HG03039 (cell line): ENCODE results near the gene NGEF.

Experiments
- ATAC-seq: cut with Tn5 transposase; IDR thresholded peaks from one replicate; pipeline ENCODE4 v1.9.1; 2021; ENCODE audit warnings: mild to moderate bottlenecking, moderate library complexity; ENCODE audit not compliant: unreplicated experiment

Gene NGEF

GRCh38 chr2:232888839-232889529 is 124.1 kb downstream of the NGEF start:
- ATAC-seq, result no peak

- ATAC-seq, result no peak
Observed at GRCh38 chr2:232888099-232888836, 124.8 kb downstream of the NGEF start.

- ATAC-seq, result no peak
Observed at GRCh38 chr2:232887171-232887850, 125.7 kb downstream of the NGEF start.

- ATAC-seq, result no peak
Observed at GRCh38 chr2:232886632-232887031, 126.4 kb downstream of the NGEF start.

- ATAC-seq, result no peak
Observed at GRCh38 chr2:232886176-232886575, 126.9 kb downstream of the NGEF start.

GRCh38 chr2:232885264-232885961 is 127.6 kb downstream of the NGEF start:
- ATAC-seq, result no peak

- no peak for ATAC-seq
Observed at GRCh38 chr2:232884549-232885263, 128.3 kb downstream of the NGEF start.

- no peak for ATAC-seq
Observed at GRCh38 chr2:232884001-232884421, 129.0 kb downstream of the NGEF start.

- no peak for ATAC-seq
Observed at GRCh38 chr2:232883116-232883721, 129.8 kb downstream of the NGEF start.

GRCh38 chr2:232882505-232883115 is 130.4 kb downstream of the NGEF start:
- no peak for ATAC-seq

GRCh38 chr2:232882085-232882484 is 131.0 kb downstream of the NGEF start:
- ATAC-seq, result no peak

- no peak for ATAC-seq
Observed at GRCh38 chr2:232880764-232881351, 132.2 kb downstream of the NGEF start.

GRCh38 chr2:232879618-232880494 is 133.2 kb downstream of the NGEF start:
- no peak for ATAC-seq

- no peak for ATAC-seq
Observed at GRCh38 chr2:232878855-232879617, 134.0 kb downstream of the NGEF start.

- ATAC-seq, result no peak
Observed at GRCh38 chr2:232877940-232878511, 135.0 kb downstream of the NGEF start.

- ATAC-seq, result no peak
Observed at GRCh38 chr2:232876978-232877441, 136.0 kb downstream of the NGEF start.
